WTC11 (cell line): ENCODE measurements around the gene BCAP29. TPM values are rescaled to one million over a fixed set of nuclear protein-coding genes. Genes with fewer than 3 reads are reported as not detected.
A peak's percentile ranks its signal among the peaks of the same experiment; 100 is the strongest.

ENCODE experiments used
- FOXK1 ChIP-seq: sonication (generic); formaldehyde crosslinking; IDR thresholded peaks from 2 replicates; pipeline ENCODE4 v1.8.0; 2022; ENCODE audit warnings: mild to moderate bottlenecking, moderate library complexity, missing genetic modification reagents
- FOXP1 ChIP-seq: sonication (generic); formaldehyde crosslinking; IDR thresholded peaks from 2 replicates; pipeline ENCODE4 v1.8.0; 2022; ENCODE audit warnings: missing genetic modification reagents, mild to moderate bottlenecking, moderate library complexity, borderline replicate concordance
- MYBL2 ChIP-seq: sonication (generic); formaldehyde crosslinking; IDR thresholded peaks from 2 replicates; pipeline ENCODE4 v1.8.1; 2023; ENCODE audit warnings: mild to moderate bottlenecking, moderate library complexity, missing genetic modification reagents
- NR2C2 ChIP-seq: sonication (generic); formaldehyde crosslinking; IDR thresholded peaks from 2 replicates; pipeline ENCODE4 v1.8.0; 2022; ENCODE audit warnings: mild to moderate bottlenecking, missing genetic modification reagents
- NR3C1 ChIP-seq: sonication (generic); formaldehyde crosslinking; conservative IDR thresholded peaks from 2 replicates; pipeline ENCODE4 v1.8.1; 2023; ENCODE audit warnings: low read depth, mild to moderate bottlenecking, missing genetic modification reagents
- PRRX2 ChIP-seq: fragments of 250-450 bp; sonication (Bioruptor Pico); IDR thresholded peaks from 2 replicates; pipeline ENCODE4 v1.8.0; 2021; ENCODE audit warnings: mild to moderate bottlenecking
- SMAD3 ChIP-seq: sonication (generic); formaldehyde crosslinking; IDR thresholded peaks from 2 replicates; pipeline ENCODE4 v1.8.0; 2022; ENCODE audit warnings: missing genetic modification reagents, mild to moderate bottlenecking, borderline replicate concordance
- TCF7 ChIP-seq: sonication (generic); formaldehyde crosslinking; IDR thresholded peaks from 2 replicates; pipeline ENCODE4 v1.8.0; 2022; ENCODE audit warnings: mild to moderate bottlenecking, low read depth, missing genetic modification reagents, moderate library complexity
- ZNF219 ChIP-seq: sonication (generic); formaldehyde crosslinking; IDR thresholded peaks from 2 replicates; pipeline ENCODE4 v1.8.0; 2023; ENCODE audit warnings: missing genetic modification reagents, mild to moderate bottlenecking, borderline replicate concordance
- ZNF263 ChIP-seq: sonication (generic); formaldehyde crosslinking; IDR thresholded peaks from 2 replicates; pipeline ENCODE4 v1.8.1; 2022; ENCODE audit warnings: low read depth, mild to moderate bottlenecking, moderate library complexity, missing genetic modification reagents
- ZNF416 ChIP-seq: fragments of 250-450 bp; sonication (Bioruptor Pico); IDR thresholded peaks from 2 replicates; pipeline ENCODE4 v1.9.0; 2021; ENCODE audit warnings: mild to moderate bottlenecking, inconsistent platforms
- ZNF423 ChIP-seq: fragments of 250-450 bp; sonication (Bioruptor Pico); IDR thresholded peaks from 2 replicates; pipeline ENCODE4 v2.1.2; 2022; ENCODE audit warnings: mild to moderate bottlenecking, moderate library complexity
- total RNA-seq: library from RNA; stranded (reverse); gene quantifications from 3 replicates; pipeline ENCODE4 v1.2.3, GENCODE V29; 2021
- TF ChIP-seq, protein P1 (sequence below): sonication (generic); formaldehyde crosslinking; IDR thresholded peaks from 2 replicates; pipeline ENCODE4 v1.8.0; 2023; ENCODE audit warnings: missing genetic modification reagents, mild to moderate bottlenecking, borderline replicate concordance
- TF ChIP-seq, protein P2 (sequence below): fragments of 250-450 bp; sonication (Bioruptor Pico); IDR thresholded peaks from 2 replicates; pipeline ENCODE4 v1.8.0; 2021; ENCODE audit warnings: mild to moderate bottlenecking
- TF ChIP-seq, protein P3 (sequence below): sonication (generic); formaldehyde crosslinking; IDR thresholded peaks from 2 replicates; pipeline ENCODE4 v1.8.1; 2023; ENCODE audit warnings: mild to moderate bottlenecking, missing genetic modification reagents, moderate library complexity
- TF ChIP-seq, protein P4 (sequence below): sonication (generic); formaldehyde crosslinking; IDR thresholded peaks from 2 replicates; pipeline ENCODE4 v1.8.1; 2022; ENCODE audit warnings: low read depth, mild to moderate bottlenecking, moderate library complexity, missing genetic modification reagents, borderline replicate concordance
- TF ChIP-seq, protein P5 (sequence below): sonication (generic); formaldehyde crosslinking; IDR thresholded peaks from 2 replicates; pipeline ENCODE4 v1.8.1; 2023; ENCODE audit warnings: mild to moderate bottlenecking, missing genetic modification reagents, moderate library complexity
- TF ChIP-seq, protein P6 (sequence below): sonication (generic); formaldehyde crosslinking; IDR thresholded peaks from 2 replicates; pipeline ENCODE4 v1.8.0; 2023; ENCODE audit warnings: missing genetic modification reagents
- TF ChIP-seq, protein P7 (sequence below): sonication (generic); formaldehyde crosslinking; IDR thresholded peaks from 2 replicates; pipeline ENCODE4 v1.8.1; 2022; ENCODE audit warnings: mild to moderate bottlenecking, moderate library complexity, missing genetic modification reagents
- TF ChIP-seq, protein P8 (sequence below): sonication (generic); formaldehyde crosslinking; IDR thresholded peaks from 2 replicates; pipeline ENCODE4 v1.8.0; 2022; ENCODE audit warnings: mild to moderate bottlenecking, missing genetic modification reagents
- TF ChIP-seq, protein P9 (sequence below): sonication (generic); formaldehyde crosslinking; IDR thresholded peaks from 2 replicates; pipeline ENCODE4 v1.8.1; 2023; ENCODE audit warnings: mild to moderate bottlenecking, moderate library complexity, missing genetic modification reagents
- TF ChIP-seq, protein P10 (sequence below): sonication (generic); formaldehyde crosslinking; conservative IDR thresholded peaks from 2 replicates; pipeline ENCODE4 v1.8.1; 2023; ENCODE audit warnings: mild to moderate bottlenecking, low read depth, missing genetic modification reagents, moderate library complexity

The BCAP29 gene
- total RNA-seq, 1 experiment from 2014 or later: 14.5 TPM

DNA sequence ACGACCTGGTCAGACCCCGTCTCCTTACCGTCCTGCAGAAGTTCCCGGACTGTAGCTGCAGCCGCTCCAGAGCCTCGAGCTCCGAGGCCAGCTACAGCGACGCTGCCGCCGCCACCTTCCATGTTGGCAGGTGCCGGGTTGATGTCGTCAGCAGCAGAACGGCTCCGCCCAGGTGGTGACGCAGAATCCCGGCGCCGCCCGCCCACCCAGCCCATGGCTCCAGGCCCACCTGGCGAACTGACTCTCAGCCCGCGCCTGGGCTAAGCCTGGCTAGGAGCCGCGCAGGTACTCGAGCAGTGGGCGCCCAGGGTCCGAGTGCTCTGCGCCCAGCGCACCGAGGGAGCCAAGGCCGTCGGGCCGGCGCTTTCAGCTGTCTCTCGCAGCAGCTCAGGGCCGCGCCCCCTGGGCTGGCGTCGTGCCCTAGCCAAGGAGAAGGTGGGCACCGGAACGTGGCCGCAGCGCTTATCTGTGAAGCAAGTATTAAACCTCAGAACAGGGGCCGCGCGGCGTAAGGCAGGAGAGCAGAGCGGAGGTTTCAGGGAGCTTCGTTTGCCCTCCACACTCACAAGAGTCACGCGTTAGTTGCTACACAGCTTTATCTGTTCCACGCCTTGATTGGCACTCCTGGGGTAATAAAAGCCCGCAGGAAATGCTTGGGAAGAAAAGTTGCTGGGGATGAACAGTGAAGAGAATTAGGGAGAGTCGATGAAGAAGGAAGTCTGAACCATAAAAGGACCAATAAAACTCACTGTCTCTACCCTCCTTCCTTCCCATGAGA is 16.1 kb upstream of the BCAP29 start, which contains the start of the genes COG5 and DUS4L (continued):
- TF ChIP-seq ZNF416 (CRISPR knock-in tag): no peak
- TF ChIP-seq, protein P1, sequence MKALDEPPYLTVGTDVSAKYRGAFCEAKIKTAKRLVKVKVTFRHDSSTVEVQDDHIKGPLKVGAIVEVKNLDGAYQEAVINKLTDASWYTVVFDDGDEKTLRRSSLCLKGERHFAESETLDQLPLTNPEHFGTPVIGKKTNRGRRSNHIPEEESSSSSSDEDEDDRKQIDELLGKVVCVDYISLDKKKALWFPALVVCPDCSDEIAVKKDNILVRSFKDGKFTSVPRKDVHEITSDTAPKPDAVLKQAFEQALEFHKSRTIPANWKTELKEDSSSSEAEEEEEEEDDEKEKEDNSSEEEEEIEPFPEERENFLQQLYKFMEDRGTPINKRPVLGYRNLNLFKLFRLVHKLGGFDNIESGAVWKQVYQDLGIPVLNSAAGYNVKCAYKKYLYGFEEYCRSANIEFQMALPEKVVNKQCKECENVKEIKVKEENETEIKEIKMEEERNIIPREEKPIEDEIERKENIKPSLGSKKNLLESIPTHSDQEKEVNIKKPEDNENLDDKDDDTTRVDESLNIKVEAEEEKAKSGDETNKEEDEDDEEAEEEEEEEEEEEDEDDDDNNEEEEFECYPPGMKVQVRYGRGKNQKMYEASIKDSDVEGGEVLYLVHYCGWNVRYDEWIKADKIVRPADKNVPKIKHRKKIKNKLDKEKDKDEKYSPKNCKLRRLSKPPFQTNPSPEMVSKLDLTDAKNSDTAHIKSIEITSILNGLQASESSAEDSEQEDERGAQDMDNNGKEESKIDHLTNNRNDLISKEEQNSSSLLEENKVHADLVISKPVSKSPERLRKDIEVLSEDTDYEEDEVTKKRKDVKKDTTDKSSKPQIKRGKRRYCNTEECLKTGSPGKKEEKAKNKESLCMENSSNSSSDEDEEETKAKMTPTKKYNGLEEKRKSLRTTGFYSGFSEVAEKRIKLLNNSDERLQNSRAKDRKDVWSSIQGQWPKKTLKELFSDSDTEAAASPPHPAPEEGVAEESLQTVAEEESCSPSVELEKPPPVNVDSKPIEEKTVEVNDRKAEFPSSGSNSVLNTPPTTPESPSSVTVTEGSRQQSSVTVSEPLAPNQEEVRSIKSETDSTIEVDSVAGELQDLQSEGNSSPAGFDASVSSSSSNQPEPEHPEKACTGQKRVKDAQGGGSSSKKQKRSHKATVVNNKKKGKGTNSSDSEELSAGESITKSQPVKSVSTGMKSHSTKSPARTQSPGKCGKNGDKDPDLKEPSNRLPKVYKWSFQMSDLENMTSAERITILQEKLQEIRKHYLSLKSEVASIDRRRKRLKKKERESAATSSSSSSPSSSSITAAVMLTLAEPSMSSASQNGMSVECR (CRISPR knock-in tag): peak; percentile 89; the same call in 1 of the 2 replicates
- TF ChIP-seq, protein P2, sequence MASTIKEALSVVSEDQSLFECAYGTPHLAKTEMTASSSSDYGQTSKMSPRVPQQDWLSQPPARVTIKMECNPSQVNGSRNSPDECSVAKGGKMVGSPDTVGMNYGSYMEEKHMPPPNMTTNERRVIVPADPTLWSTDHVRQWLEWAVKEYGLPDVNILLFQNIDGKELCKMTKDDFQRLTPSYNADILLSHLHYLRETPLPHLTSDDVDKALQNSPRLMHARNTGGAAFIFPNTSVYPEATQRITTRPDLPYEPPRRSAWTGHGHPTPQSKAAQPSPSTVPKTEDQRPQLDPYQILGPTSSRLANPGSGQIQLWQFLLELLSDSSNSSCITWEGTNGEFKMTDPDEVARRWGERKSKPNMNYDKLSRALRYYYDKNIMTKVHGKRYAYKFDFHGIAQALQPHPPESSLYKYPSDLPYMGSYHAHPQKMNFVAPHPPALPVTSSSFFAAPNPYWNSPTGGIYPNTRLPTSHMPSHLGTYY (CRISPR knock-in tag): no peak
- TF ChIP-seq ZNF219 (CRISPR knock-in tag): no peak
- no peak for TF ChIP-seq NR3C1 (CRISPR knock-in tag)
- TF ChIP-seq, protein P3, sequence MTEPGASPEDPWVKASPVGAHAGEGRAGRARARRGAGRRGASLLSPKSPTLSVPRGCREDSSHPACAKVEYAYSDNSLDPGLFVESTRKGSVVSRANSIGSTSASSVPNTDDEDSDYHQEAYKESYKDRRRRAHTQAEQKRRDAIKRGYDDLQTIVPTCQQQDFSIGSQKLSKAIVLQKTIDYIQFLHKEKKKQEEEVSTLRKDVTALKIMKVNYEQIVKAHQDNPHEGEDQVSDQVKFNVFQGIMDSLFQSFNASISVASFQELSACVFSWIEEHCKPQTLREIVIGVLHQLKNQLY (CRISPR knock-in tag): no peak; the same call in 1 of the 2 replicates
- no peak for TF ChIP-seq NR2C2 (CRISPR knock-in tag)
- TF ChIP-seq FOXK1 (CRISPR knock-in tag): peak; percentile 96
- peak; percentile 83; the same call in 1 of the 2 replicates for TF ChIP-seq SMAD3
- TF ChIP-seq, protein P4, sequence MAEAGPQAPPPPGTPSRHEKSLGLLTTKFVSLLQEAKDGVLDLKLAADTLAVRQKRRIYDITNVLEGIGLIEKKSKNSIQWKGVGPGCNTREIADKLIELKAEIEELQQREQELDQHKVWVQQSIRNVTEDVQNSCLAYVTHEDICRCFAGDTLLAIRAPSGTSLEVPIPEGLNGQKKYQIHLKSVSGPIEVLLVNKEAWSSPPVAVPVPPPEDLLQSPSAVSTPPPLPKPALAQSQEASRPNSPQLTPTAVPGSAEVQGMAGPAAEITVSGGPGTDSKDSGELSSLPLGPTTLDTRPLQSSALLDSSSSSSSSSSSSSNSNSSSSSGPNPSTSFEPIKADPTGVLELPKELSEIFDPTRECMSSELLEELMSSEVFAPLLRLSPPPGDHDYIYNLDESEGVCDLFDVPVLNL (CRISPR knock-in tag): no peak
- TF ChIP-seq PRRX2 (CRISPR knock-in tag): no peak
- TF ChIP-seq, protein P5, sequence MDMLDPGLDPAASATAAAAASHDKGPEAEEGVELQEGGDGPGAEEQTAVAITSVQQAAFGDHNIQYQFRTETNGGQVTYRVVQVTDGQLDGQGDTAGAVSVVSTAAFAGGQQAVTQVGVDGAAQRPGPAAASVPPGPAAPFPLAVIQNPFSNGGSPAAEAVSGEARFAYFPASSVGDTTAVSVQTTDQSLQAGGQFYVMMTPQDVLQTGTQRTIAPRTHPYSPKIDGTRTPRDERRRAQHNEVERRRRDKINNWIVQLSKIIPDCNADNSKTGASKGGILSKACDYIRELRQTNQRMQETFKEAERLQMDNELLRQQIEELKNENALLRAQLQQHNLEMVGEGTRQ: no peak
- no peak for TF ChIP-seq ZNF263 (CRISPR knock-in tag)
- TF ChIP-seq, protein P6, sequence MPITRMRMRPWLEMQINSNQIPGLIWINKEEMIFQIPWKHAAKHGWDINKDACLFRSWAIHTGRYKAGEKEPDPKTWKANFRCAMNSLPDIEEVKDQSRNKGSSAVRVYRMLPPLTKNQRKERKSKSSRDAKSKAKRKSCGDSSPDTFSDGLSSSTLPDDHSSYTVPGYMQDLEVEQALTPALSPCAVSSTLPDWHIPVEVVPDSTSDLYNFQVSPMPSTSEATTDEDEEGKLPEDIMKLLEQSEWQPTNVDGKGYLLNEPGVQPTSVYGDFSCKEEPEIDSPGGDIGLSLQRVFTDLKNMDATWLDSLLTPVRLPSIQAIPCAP (CRISPR knock-in tag): no peak; the same call in 1 of the 2 replicates
- TF ChIP-seq, protein P7, sequence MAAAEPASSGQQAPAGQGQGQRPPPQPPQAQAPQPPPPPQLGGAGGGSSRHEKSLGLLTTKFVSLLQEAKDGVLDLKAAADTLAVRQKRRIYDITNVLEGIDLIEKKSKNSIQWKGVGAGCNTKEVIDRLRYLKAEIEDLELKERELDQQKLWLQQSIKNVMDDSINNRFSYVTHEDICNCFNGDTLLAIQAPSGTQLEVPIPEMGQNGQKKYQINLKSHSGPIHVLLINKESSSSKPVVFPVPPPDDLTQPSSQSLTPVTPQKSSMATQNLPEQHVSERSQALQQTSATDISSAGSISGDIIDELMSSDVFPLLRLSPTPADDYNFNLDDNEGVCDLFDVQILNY (CRISPR knock-in tag): peak; percentile 82
- TF ChIP-seq, protein P8, sequence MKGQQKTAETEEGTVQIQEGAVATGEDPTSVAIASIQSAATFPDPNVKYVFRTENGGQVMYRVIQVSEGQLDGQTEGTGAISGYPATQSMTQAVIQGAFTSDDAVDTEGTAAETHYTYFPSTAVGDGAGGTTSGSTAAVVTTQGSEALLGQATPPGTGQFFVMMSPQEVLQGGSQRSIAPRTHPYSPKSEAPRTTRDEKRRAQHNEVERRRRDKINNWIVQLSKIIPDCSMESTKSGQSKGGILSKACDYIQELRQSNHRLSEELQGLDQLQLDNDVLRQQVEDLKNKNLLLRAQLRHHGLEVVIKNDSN: peak; percentile 41; the same call in 1 of the 2 replicates
- TF ChIP-seq, protein P9, sequence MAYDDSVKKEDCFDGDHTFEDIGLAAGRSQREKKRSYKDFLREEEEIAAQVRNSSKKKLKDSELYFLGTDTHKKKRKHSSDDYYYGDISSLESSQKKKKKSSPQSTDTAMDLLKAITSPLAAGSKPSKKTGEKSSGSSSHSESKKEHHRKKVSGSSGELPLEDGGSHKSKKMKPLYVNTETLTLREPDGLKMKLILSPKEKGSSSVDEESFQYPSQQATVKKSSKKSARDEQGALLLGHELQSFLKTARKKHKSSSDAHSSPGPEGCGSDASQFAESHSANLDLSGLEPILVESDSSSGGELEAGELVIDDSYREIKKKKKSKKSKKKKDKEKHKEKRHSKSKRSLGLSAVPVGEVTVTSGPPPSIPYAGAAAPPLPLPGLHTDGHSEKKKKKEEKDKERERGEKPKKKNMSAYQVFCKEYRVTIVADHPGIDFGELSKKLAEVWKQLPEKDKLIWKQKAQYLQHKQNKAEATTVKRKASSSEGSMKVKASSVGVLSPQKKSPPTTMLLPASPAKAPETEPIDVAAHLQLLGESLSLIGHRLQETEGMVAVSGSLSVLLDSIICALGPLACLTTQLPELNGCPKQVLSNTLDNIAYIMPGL (CRISPR knock-in tag): peak; percentile 84
- TF ChIP-seq FOXP1: peak; percentile 93
- peak; percentile 62; the same call in 1 of the 2 replicates for TF ChIP-seq TCF7 (CRISPR knock-in tag)
- TF ChIP-seq, protein P10, sequence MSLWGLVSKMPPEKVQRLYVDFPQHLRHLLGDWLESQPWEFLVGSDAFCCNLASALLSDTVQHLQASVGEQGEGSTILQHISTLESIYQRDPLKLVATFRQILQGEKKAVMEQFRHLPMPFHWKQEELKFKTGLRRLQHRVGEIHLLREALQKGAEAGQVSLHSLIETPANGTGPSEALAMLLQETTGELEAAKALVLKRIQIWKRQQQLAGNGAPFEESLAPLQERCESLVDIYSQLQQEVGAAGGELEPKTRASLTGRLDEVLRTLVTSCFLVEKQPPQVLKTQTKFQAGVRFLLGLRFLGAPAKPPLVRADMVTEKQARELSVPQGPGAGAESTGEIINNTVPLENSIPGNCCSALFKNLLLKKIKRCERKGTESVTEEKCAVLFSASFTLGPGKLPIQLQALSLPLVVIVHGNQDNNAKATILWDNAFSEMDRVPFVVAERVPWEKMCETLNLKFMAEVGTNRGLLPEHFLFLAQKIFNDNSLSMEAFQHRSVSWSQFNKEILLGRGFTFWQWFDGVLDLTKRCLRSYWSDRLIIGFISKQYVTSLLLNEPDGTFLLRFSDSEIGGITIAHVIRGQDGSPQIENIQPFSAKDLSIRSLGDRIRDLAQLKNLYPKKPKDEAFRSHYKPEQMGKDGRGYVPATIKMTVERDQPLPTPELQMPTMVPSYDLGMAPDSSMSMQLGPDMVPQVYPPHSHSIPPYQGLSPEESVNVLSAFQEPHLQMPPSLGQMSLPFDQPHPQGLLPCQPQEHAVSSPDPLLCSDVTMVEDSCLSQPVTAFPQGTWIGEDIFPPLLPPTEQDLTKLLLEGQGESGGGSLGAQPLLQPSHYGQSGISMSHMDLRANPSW: no peak
- TF ChIP-seq ZNF423 (CRISPR knock-in tag): no peak
- TF ChIP-seq MYBL2 (CRISPR knock-in tag): peak; percentile 91
